OCI-LY1 (cell line): ENCODE measurements around the gene BAD.
A peak's percentile ranks its signal among the peaks of the same experiment; 100 is the strongest.

Experiments
- H2AFZ ChIP-seq: fragments of 200-600 bp; sonication (generic), shearing (Covaris generic); 2 replicates; pipeline ENCODE4 v1.6.0; 2014; ENCODE audit warnings: antibody characterized with exemption, mild to moderate bottlenecking, low read length
- H3F3A ChIP-seq: fragments of 200-600 bp; sonication (generic), shearing (Covaris generic); 2 replicates; pipeline ENCODE4 v1.6.0; 2014; ENCODE audit warnings: mild to moderate bottlenecking, antibody characterized with exemption, low read length, moderate library complexity; ENCODE audit not compliant: insufficient read depth
- H3K27ac ChIP-seq: fragments of 200-600 bp; sonication (generic); 2 replicates; pipeline ENCODE4 v1.5.1; 2014; ENCODE audit warnings: low read length, mixed run types, mild to moderate bottlenecking, low read depth; ENCODE audit not compliant: poor library complexity, severe bottlenecking
- H3K27me3 ChIP-seq: fragments of 200-600 bp; sonication (generic); 2 replicates; pipeline ENCODE4 v1.6.0; 2014; ENCODE audit warnings: antibody characterized with exemption, mild to moderate bottlenecking, low read length, moderate library complexity; ENCODE audit not compliant: insufficient read depth
- H3K36me3 ChIP-seq: fragments of 200-600 bp; sonication (generic); 2 replicates; pipeline ENCODE4 v1.6.1; 2014; ENCODE audit warnings: mild to moderate bottlenecking, antibody characterized with exemption, low read length, moderate library complexity, mixed read lengths; ENCODE audit not compliant: insufficient read depth
- H3K4me1 ChIP-seq: fragments of 200-600 bp; sonication (generic); 2 replicates; pipeline ENCODE4 v1.5.1; 2014; ENCODE audit warnings: mild to moderate bottlenecking, low read length, moderate library complexity; ENCODE audit not compliant: insufficient read depth, severe bottlenecking
- H3K4me2 ChIP-seq: fragments of 200-600 bp; sonication (generic), shearing (Covaris generic); 2 replicates; pipeline ENCODE4 v1.6.1; 2014; ENCODE audit warnings: low read length
- H3K4me3 ChIP-seq: fragments of 200-600 bp; sonication (generic); 2 replicates; pipeline ENCODE4 v1.5.1; 2014; ENCODE audit warnings: low read length, low read depth, mild to moderate bottlenecking, mixed read lengths; ENCODE audit not compliant: poor library complexity, severe bottlenecking
- H3K79me2 ChIP-seq: fragments of 200-600 bp; shearing (Covaris generic); 2 replicates; pipeline ENCODE4 v1.6.1; 2016; ENCODE audit warnings: mixed run types, low read length, mixed read lengths; ENCODE audit not compliant: insufficient read depth
- H3K9ac ChIP-seq: fragments of 200-600 bp; sonication (generic), shearing (Covaris generic); 2 replicates; pipeline ENCODE4 v1.6.1; 2014; ENCODE audit warnings: mild to moderate bottlenecking, low read length, mixed read lengths
- H3K9me2 ChIP-seq: fragments of 200-600 bp; sonication (generic), shearing (Covaris generic); 2 replicates; pipeline ENCODE4 v1.6.1; 2014; ENCODE audit warnings: low read depth, mild to moderate bottlenecking, low read length, mixed read lengths
- H3K9me3 ChIP-seq: fragments of 200-600 bp; shearing (Covaris generic); 2 replicates; pipeline ENCODE4 v1.6.1; 2014; ENCODE audit warnings: low read length, mixed read lengths
- H4K20me1 ChIP-seq: fragments of 200-600 bp; sonication (generic), shearing (Covaris generic); 2 replicates; pipeline ENCODE4 v1.6.0; 2016; ENCODE audit warnings: mild to moderate bottlenecking, low read length; ENCODE audit not compliant: insufficient read depth
- EZH2 ChIP-seq: fragments of 200-600 bp; sonication (generic), shearing (Covaris generic); IDR thresholded peaks from 2 replicates; pipeline ENCODE4 v1.8.0; 2017; ENCODE audit warnings: borderline replicate concordance, mixed run types, mild to moderate bottlenecking, antibody characterized with exemption, low read length, moderate library complexity, mixed read lengths
- TF ChIP-seq, protein P1 (sequence below): fragments of 200-600 bp; sonication (generic), shearing (Covaris generic); IDR thresholded peaks from 2 replicates; pipeline ENCODE4 v1.5.1; 2017; ENCODE audit warnings: mild to moderate bottlenecking, antibody characterized with exemption, low read length, moderate library complexity, mixed read lengths

BAD gene

DNA sequence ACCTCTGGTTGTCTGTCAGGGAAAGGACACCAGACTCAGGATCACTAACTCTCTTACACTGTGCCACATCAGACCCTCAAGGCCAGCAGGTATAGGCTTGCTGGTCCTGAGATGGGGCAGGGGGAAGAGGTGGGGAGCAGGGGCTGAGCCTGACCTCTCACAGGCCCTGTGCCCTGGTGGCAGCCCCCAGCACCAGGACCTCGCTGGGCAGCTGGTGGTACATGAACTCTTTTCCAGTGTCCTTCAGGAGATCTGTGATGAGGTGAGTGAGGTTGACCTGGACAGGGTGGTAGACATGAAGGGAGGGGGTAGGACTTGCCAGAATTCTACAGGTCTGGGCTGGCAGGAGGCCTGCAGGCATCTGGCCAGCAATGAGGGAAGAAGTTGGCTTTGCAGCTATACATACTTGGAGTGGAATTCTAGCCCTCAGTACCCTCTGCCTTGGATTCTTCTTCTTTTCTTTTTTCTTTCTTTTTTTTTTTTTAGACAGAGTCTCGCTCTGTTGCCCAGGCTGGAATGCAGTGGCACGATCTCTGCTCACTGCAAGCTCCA lies 57.0 kb downstream of the BAD start:
- H3F3A ChIP-seq, result no peaks in the 10 kb centered on the region
- H3K9me3 ChIP-seq, result no peaks in the 10 kb centered on the region
- H3K4me1 ChIP-seq, result peaks cover 58% of the 10 kb centered on the region
- no peaks in the 10 kb centered on the region for H3K79me2 ChIP-seq
- H3K9ac ChIP-seq, result peak overlapping the region; percentile 99; the same call in 1 of the 2 replicates
- no peaks in the 10 kb centered on the region for H3K9me2 ChIP-seq
- no peaks in the 10 kb centered on the region for H4K20me1 ChIP-seq
- peak overlapping the region; percentile 94 for H3K4me2 ChIP-seq
- no peaks in the 10 kb centered on the region for H3K27me3 ChIP-seq
- peaks cover 20% of the 10 kb centered on the region; the same call in 1 of the 2 replicates for H3K36me3 ChIP-seq
- no peak overlapping the region for H2AFZ ChIP-seq
- H3K4me3 ChIP-seq, result peak overlapping the region; percentile 90
- H3K27ac ChIP-seq, result peak overlapping the region; percentile 74
- TF ChIP-seq, protein P1, sequence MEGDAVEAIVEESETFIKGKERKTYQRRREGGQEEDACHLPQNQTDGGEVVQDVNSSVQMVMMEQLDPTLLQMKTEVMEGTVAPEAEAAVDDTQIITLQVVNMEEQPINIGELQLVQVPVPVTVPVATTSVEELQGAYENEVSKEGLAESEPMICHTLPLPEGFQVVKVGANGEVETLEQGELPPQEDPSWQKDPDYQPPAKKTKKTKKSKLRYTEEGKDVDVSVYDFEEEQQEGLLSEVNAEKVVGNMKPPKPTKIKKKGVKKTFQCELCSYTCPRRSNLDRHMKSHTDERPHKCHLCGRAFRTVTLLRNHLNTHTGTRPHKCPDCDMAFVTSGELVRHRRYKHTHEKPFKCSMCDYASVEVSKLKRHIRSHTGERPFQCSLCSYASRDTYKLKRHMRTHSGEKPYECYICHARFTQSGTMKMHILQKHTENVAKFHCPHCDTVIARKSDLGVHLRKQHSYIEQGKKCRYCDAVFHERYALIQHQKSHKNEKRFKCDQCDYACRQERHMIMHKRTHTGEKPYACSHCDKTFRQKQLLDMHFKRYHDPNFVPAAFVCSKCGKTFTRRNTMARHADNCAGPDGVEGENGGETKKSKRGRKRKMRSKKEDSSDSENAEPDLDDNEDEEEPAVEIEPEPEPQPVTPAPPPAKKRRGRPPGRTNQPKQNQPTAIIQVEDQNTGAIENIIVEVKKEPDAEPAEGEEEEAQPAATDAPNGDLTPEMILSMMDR, result no peak
- TF ChIP-seq EZH2, result no peak

DNA sequence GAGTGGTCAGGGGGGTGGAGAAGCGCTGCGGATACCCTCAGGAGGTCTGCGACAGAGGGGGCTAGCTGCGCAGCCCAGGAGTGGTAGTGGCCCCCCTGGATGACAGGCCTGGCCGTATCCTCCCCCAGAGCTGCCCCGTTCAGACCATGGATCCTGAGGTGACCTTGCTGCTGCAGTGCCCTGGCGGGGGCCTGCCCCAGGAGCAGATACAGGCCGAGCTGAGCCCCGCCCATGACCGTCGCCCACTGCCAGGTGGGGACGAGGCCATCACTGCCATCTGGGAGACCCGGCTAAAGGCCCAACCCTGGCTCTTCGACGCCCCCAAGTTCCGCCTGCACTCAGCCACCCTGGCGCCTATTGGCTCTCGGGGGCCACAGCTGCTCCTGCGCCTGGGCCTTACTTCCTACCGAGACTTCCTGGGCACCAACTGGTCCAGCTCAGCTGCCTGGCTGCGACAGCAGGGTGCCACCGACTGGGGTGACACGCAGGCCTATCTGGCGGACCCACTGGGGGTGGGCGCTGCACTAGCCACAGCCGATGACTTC lies 57.9 kb downstream of the BAD start:
- TF ChIP-seq EZH2, result no peak
- TF ChIP-seq, protein P1, result no peak
- no peak overlapping the region for H2AFZ ChIP-seq
- H3K4me1 ChIP-seq, result peaks cover 50% of the 10 kb centered on the region
- peaks cover 21% of the 10 kb centered on the region; the same call in 1 of the 2 replicates for H3K36me3 ChIP-seq
- H3K9ac ChIP-seq, result peak overlapping the region; percentile 99
- H3F3A ChIP-seq, result no peaks in the 10 kb centered on the region
- H3K9me3 ChIP-seq, result no peaks in the 10 kb centered on the region
- peak overlapping the region; percentile 74 for H3K27ac ChIP-seq
- no peaks in the 10 kb centered on the region for H3K27me3 ChIP-seq
- H3K79me2 ChIP-seq, result no peaks in the 10 kb centered on the region
- H3K4me2 ChIP-seq, result peak overlapping the region; percentile 94
- no peaks in the 10 kb centered on the region for H3K9me2 ChIP-seq
- H3K4me3 ChIP-seq, result peak overlapping the region; percentile 90
- no peaks in the 10 kb centered on the region for H4K20me1 ChIP-seq

DNA sequence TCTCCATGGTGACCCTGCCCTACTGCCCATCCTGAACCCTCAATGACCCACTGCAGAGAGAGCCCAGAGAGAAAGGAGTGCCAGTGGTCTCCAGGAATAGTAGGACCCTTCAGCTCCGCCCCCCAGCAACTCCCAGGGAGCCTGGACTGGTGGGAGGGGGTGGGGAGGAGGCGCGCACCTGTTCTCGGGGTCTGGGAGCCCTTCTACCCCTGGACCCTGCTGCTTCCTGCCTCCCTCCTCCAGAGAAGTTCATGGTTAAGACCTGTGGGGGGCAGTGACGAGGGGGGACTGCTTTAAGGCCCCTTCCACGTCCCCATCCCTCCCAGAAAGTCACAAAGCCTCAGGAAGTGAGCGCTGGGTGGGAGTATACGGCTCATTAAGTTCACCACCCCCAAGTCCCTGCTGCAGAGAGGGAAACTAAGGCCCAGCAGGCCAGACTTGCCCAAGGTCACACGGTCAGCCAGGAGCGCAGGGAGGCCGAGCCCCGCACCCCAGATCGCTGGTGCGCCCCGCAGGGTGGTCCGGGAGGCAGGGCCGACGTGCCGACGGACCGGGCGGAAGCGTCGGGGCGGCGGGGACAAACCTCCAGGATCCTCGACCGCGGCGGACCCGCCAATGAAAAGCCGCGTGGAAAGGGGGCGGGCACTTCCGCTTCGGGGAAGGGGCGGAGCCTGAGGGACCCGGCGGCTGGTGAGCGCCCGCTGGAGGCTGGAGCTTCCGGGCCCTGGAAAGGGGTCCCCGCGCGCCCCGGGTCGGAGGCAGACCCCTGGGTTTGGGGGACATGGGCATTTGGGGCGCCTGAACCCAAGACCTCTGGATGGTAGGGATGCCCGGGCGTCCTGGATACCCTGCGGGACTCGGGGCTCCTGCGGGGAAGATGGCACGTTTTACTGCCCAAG lies 58.6 kb downstream of the BAD start, which contains the start of the genes NUDT22 and TRPT1:
Gene NUDT22 (plus strand): TSS at position 667 of the 899 bp plus-strand sequence. CDS start 379 bp downstream, outside the sequence.
Gene TRPT1 (minus strand): TSS at position 579 of the 899 bp plus-strand sequence. CDS start 326 bp downstream, at position 253.
- peaks cover 43% of the 10 kb centered on the region for H3K4me1 ChIP-seq
- H3K9ac ChIP-seq, result peak within 1 kb of the TSS; percentile 99
- no peaks in the 10 kb centered on the region for H3K27me3 ChIP-seq
- H3K4me3 ChIP-seq, result peak within 1 kb of the TSS; percentile 90
- H3K36me3 ChIP-seq, result peaks cover 26% of the 10 kb centered on the region
- H3K4me2 ChIP-seq, result peak within 1 kb of the TSS; percentile 94
- H3K9me2 ChIP-seq, result no peaks in the 10 kb centered on the region
- no peaks in the 10 kb centered on the region for H3K79me2 ChIP-seq
- H3K9me3 ChIP-seq, result no peaks in the 10 kb centered on the region
- H2AFZ ChIP-seq, result no peak within 1 kb of the TSS
- no peaks in the 10 kb centered on the region for H4K20me1 ChIP-seq
- H3F3A ChIP-seq, result no peaks in the 10 kb centered on the region
- TF ChIP-seq, protein P1, result peak; percentile 21
- no peak for TF ChIP-seq EZH2
- H3K27ac ChIP-seq, result peak within 1 kb of the TSS; percentile 74
